ENCODE data around the gene CMSS1.
A peak's percentile ranks its signal among the peaks of the same experiment; 100 is the strongest.

The CMSS1 gene

DNA sequence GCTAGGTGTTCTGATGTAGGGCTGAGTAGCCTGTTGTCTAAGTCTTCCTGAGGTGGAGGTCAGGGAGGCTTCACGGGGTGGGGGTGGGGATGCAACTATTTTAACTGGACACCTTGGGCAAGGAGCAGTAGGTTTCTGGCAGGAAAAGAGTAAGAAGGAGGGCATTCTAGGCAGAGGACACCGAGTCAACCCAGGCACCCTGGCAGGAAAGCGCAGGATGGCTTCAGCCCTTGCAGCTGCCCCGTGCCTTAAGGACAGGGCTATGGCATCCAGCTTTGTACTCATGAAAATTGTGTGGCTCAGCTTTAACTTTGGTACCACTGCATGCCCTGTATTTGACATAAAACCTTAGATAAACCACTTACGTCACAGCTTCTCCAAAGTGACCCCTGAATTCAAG lies 303.0 kb downstream of the CMSS1 start:
- DNase-seq, result no peak

DNA sequence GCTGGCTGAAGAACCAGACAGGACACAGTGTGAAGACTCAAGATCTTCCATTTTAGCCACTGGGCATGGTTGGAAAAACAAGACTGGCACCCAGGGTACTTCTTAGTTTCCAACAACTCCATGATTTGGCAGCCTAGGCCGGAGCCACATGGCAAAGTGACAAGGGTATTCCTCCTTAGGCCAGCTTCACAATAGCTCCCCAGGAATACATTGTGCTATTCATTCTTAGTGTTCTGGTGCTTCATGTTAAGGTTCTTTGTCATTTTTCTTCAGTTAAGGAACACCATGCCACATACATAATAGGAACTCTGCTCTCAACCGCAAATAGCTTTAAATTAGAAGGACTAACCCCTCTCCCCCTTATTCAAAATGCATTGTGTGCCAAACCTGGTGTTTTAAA lies 304.7 kb downstream of the CMSS1 start:
- no peak for DNase-seq

GRCh38 chr3:100123112-100123511 lies 305.4 kb downstream of the CMSS1 start:
- no peak for DNase-seq

DNA sequence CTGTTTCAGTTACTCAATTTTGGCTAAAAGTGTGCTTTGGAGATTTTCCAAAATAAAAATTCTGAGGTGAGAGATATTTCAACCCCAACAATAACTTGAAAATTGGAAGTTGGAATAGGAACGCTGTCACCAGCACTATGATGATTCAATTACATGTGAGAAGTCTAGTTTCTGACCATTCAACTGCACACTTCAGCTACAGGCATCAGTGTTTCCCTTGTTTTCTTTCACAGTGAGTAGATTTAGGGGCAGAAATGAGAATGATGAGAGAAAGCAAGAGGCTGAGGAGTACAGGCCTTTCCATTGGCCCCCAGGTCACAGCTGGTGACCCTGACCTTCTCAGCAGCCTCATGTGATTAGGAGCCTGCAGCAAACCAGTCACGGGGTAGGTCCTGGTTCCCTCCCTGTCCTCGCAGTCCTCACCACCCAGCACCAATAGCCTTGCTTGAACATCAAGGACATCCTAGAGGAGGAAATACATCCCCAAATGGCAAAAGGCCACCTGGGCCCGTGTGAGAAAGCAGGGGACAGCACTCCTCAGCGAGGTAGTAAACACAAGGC lies 306.6 kb downstream of the CMSS1 start:
- DNase-seq, result no peak

DNA sequence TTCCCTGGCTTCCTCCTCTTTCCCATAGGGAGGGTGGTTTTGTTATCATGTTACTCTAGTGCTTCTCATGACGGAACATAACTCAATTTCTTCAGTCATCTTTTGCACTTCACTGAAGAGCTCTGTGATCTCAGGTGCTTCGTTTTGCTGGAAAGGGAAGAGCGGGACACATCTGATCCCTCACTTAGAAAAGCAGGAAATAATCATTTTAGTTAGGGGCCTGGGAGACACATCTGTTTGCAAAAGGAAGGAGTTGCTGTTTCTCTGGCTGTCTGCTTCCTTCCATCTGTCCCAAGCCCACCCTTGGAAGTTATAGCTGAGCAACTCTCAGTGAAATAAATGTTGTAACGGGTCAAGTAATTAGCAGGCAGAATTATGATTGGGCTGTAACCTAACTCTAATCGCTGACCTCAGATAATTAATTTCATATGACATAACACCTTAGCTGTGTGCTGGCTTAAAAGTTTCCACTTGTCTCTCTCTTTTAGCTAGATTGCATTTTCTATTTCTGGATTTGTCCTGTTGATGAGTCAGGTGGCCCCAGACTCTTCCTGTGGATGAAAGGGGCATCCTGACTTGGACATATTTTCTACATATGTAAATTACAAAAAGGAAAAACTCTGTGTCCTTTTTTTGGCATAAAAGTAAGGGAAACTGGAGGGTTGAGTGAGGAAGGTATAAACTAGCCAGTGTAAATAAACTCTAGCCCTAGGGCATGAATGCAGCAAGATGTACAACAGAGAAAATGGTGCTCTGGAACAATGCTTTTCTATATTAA lies 307.7 kb downstream of the CMSS1 start:
- DNase-seq, result no peak

DNA sequence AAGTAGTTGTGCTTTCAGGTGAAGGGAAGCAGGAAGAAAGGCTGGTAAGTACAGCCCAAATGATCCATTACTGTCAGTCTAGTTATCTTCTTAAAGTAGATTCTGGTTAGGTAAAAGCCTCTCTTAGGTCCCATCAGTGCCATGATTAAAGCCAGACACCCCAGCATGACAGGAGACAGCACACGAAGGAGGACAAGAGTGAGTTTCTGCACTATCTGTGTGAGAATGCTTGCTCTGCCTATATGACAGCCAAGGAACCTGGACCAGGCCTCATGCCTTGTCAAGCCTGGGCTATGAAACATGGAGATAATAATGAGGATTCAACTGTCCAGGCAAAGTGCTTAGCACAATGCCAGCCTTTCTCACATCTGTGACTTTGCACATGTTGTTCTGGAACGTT lies 310.1 kb downstream of the CMSS1 start:
- no peak for DNase-seq

- DNase-seq, result no peak
Measured at GRCh38 chr3:100128565-100128964, 310.9 kb downstream of the CMSS1 start.

- DNase-seq, result no peak
Measured at GRCh38 chr3:100129941-100130340, 312.3 kb downstream of the CMSS1 start.

- DNase-seq, result no peak
Measured at GRCh38 chr3:100131241-100131640, 313.6 kb downstream of the CMSS1 start.

GRCh38 chr3:100136921-100137320 lies 319.3 kb downstream of the CMSS1 start:
- no peak for DNase-seq

DNA sequence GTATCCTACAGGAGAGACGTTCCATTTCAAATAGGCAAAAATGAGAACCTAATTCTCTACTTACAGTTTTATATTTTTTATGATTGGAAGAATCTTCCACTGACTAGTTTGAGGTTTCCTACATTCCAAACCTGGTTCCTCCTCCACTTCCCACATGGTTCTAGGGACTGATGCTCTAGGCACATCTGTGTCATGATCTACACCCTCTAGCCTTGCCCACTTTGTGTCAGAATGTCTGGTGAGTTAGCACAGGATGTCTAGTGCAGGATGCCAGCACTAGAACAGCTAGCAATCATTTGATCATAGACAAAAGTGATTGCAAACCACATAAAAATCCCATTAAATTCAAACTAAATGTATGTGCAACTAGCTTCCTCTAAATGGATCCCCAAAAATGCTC lies 323.3 kb downstream of the CMSS1 start:
- no peak for DNase-seq

GRCh38 chr3:100141586-100141985 lies 323.9 kb downstream of the CMSS1 start:
- no peak for DNase-seq

DNA sequence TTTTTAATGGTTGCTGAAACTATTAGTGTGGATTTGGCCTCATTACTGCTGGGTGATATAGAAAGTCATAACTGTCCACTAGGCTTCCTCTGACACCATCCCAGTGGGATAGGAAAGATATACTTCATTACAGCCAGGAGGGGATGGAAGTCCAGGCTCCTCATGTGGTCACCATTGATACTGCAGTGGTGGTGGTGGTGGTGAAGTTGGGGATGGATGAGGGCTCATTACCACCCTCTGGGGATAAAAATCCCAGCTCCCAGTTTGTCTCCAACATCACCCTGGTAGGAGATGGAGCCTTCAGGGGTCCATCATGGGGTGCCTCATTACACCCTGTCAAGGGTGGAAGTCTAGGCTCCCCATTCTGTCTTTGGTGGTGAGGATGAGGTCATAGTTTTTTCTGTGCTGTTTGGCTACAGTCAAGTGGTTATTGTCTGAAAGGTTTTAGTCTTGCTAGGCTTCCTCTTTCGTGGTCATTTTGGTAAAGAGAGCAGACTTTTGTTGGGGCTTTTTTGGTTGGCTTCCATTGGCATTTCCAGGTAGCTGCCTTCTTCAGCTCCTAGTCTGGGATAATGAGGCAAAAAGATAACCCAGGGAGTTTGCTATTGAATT lies 326.7 kb downstream of the CMSS1 start:
- DNase-seq, result no peak

DNA sequence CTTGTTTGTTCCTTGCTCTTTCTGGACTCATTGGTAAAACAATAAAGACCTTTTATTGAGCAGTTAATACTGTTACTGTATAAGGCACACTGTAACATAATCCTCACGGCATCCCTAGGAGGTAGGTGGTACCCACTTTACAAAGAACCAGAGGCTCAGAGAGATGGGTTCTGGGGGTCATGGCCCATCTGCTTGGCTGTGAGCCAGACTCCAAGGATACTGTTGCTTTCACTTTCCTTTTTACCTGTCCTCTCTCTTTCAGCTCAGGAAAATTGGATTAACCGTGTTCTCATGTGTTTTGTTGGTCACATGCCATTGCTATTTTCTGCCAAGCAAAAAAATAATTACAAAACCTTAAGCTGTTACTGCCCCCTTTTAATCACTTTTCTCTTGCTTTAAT lies 331.5 kb downstream of the CMSS1 start:
- no peak for DNase-seq

- DNase-seq, result no peak
Measured at GRCh38 chr3:100149713-100150415, 332.2 kb downstream of the CMSS1 start.

- no peak for DNase-seq
Measured at GRCh38 chr3:100150473-100150872, 332.8 kb downstream of the CMSS1 start.

GRCh38 chr3:100151024-100151707 lies 333.5 kb downstream of the CMSS1 start:
- no peak for DNase-seq

DNA sequence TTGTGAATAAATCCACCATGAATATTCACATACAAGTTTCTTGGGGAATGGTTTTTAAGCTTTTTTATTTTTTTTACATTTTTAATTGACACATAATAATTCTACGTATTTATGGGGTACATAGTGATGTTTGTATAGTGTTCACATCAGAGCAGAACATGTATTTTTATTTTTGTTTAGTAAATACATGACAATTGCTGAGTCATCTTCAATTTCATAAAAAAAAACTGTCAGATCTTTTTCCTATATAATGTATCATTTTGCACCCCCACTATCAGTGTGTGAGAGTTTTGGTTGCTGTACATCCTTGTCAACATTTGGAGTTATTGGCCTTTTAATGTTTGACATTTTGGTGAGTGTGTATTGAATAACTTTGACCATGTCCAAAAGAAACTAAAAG lies 336.5 kb downstream of the CMSS1 start:
- DNase-seq, result no peak

- no peak for DNase-seq
Measured at GRCh38 chr3:100155128-100155527, 337.5 kb downstream of the CMSS1 start.

GRCh38 chr3:100155590-100155989 lies 337.9 kb downstream of the CMSS1 start:
- no peak for DNase-seq

DNA sequence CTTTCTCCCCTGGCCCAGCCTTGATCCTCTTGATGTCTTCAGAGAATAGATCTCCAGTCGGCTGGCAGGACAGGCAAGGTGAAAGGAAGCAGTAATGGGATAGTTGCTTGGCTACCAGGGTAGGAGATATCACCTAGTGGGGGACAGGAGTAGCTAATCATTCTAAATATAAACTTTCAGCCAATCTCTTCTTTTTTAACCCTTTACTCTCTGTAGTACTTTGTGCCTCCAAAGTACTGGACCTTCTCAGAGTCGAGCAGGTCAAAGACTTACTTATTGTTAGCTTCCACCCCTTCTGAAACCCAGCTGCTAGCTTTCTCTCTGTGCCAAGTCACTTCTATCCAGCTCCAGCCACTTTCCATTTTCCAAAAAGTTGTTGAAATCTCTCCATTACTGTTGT lies 340.0 kb downstream of the CMSS1 start:
- no peak for DNase-seq

DNA sequence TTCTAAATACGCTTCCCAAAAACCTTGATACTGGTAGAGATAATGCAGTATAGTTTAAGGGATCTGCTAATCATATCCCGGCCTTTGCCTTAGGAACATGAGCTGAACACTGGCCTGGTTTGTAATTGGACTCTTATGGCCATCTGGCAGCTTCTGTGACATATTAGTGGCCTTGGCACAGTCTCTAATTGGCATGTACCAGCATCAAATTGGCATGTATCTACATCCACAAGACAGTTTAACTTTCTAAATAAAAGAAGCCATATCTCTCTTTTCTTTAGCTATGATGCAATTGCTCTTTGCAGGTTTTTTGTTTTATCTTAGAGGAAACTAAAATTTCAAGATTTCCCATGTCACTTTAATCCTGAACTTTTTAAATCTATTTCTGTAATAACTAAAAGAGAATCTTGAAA lies 341.3 kb downstream of the CMSS1 start:
- peak; percentile 81 for DNase-seq
